Prostate gland (tissue), 2 donors: ENCODE results near the gene FGF3. TPM values are rescaled to one million over a fixed set of nuclear protein-coding genes. Genes with fewer than 3 reads are reported as not detected.

ENCODE experiments used
- DNase-seq: peaks from one replicate; pipeline ENCODE4 v3.0.0-alpha.2; 2019; ENCODE audit warnings: low spot score
- H3K27ac ChIP-seq, 2 donors: fragments of 200-600 bp; sonication (generic); 2 replicates each; pipeline ENCODE4 v1.5.1; 2017 to 2019
- H3K27me3 ChIP-seq: fragments of 200-600 bp; sonication (generic); replicated peaks from 2 replicates; pipeline ENCODE4 v1.5.1; 2019; ENCODE audit not compliant: insufficient read depth
- H3K36me3 ChIP-seq, 2 donors: fragments of 200-600 bp; sonication (generic); 1 replicate in 1 of 2; 2 replicates in 1 of 2; pipeline versions ENCODE4 v1.5.1 to v1.8.1; 2017 to 2019
- H3K4me1 ChIP-seq: fragments of 200-600 bp; sonication (generic); replicated peaks from 2 replicates; pipeline ENCODE4 v1.5.1; 2019
- H3K4me3 ChIP-seq, 2 donors: fragments of 200-600 bp; sonication (generic); 2 replicates each; pipeline ENCODE4 v1.5.1; 2017 to 2019
- H3K9me3 ChIP-seq: fragments of 200-600 bp; sonication (generic); 2 replicates; pipeline ENCODE4 v1.5.1; 2017
- POLR2A ChIP-seq: fragments of 450-650 bp; IDR thresholded peaks from one replicate; pipeline ENCODE4 v1.6.1; 2016; ENCODE audit warnings: antibody characterized with exemption, mild to moderate bottlenecking
- POLR2AphosphoS5 ChIP-seq: sonication (generic); formaldehyde crosslinking; IDR thresholded peaks from one replicate; pipeline ENCODE4 v1.6.1; 2017; ENCODE audit warnings: antibody characterized with exemption
- WGBS: methylation state at CpG from one replicate; pipeline ENCODE4 v1.1.5; 2018; 5-methylcytosine and 5-hydroxymethylcytosine counted together
- intact Hi-C: fragments of 100-400 bp; cut with DNase I; formaldehyde crosslinking; loops from one replicate; pipeline ENCODE4 v1.14.2; 2022
- total RNA-seq, 2 donors: library from RNA; depleted of rRNA; stranded (reverse); fragments of >200 nt; gene quantifications; one replicate each; pipeline ENCODE4 v1.1.0, GENCODE V29; 2016
- TF ChIP-seq, protein P1 (sequence below), 4 experiments: fragments of 200-600 bp in 2 of 4; fragments of 450-650 bp in 2 of 4; sonication (generic) in 2 of 4; IDR thresholded peaks; 1 replicate in 3 of 4; 2 replicates in 1 of 4; pipeline ENCODE4 v1.5.1; 2016 to 2019; ENCODE audit warnings: antibody characterized with exemption in 4 of 4, mild to moderate bottlenecking in 2 of 4, moderate library complexity in 2 of 4

The FGF3 gene
- total RNA-seq, 2 donors from 2014 or later, result not detected

DNA sequence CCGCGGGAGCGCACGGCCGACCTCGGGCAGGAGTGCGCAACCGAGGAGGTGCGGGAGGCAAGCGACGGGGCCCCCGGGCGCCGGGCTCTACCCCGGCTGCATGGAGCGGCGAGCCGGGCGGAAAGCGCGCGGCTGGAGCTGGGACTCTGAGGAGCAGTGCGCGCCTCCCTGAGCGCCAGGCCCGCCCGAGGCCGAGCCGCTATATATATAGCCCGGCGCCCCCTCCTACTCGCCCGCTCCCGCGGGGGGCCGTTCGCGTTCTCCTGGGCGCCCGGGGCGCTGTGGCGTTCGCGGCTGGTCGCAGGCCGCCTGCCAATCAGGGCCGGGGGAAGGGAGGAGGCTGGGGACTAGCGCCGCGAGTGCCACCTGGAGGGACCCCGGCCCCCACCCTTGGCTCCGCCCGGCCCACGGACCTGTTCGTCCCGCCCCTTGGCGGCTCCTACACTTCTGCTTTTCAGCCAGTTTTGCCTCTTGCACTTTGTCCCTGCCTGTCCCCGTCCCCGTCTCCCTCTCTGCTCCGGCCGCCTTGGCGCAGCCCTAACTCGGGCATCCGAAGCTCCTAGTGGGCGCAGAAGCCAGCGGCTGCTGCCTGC lies 44.0 kb downstream of the FGF3 start, which contains the start of gene FGF4:
FGF4 (minus strand) TSS at position 179 of the 593 bp plus-strand sequence. CDS start 257 bp downstream, outside the sequence.
- TF ChIP-seq POLR2A, result no peak
- Histone ChIP-seq H3K27me3 (peaks cover 28% of the 10 kb centered on the region), H3K27ac (no peak within 1 kb of the TSS), H3K4me1 (no peaks in the 10 kb centered on the region), H3K9me3 (no peaks in the 10 kb centered on the region), H3K4me3 (no peak within 1 kb of the TSS), H3K36me3 (no peaks in the 10 kb centered on the region)
- intact Hi-C loops, result no loop called here
- 3% methylated on average over 44 of the region's 66 CpGs for WGBS
- no peak for DNase-seq

DNA sequence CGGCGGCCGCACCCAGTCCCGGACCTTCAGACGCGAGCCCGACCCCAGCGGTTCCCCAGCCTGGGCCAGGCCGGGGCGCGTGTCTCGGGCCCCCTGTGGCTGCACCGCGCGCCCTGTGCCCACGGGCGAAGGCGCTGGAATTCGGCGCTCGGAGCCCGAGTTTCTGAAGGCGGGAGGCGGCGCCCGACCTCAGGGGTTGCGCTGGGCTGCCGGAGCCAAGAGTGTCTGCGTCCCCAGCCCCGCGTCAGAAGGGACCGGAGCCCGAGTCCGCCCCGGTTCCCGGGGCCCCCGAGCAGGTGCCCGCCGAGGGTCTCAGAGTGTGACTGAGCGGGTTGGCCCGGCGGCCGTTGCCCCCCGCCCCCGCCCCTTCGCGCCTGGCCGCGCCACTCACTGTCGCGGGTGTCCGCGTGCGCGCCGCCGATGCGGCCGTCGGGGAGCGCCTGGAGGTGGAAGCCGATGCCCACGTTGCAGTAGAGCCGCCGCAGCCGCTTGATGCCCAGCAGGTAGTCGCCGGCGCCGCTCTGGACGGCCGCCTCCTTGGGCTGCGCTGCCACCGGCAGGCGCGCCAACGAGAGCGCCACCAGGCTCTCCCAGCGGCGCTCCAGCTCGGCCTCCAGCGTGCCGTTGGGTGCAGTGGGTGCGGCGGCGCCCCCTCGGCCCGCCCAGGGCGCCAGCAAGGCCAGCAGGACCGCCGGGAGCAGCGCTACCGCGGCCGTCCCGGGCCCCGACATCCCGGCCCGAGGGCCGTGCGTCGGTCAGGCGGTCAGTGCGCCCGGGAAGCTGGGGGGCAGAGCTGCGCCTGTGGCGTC lies 44.7 kb downstream of the FGF3 start:
- Histone ChIP-seq H3K4me1 (no peaks in the 10 kb centered on the region), H3K27me3 (peaks cover 28% of the 10 kb centered on the region), H3K9me3 (no peaks in the 10 kb centered on the region), H3K4me3 (no peak overlapping the region), H3K27ac (no peak overlapping the region), H3K36me3 (no peaks in the 10 kb centered on the region)
- intact Hi-C loops, result no loop called here
- no peak for DNase-seq
- TF ChIP-seq POLR2A (no peak), POLR2AphosphoS5 (no peak)
- TF ChIP-seq, protein P1, sequence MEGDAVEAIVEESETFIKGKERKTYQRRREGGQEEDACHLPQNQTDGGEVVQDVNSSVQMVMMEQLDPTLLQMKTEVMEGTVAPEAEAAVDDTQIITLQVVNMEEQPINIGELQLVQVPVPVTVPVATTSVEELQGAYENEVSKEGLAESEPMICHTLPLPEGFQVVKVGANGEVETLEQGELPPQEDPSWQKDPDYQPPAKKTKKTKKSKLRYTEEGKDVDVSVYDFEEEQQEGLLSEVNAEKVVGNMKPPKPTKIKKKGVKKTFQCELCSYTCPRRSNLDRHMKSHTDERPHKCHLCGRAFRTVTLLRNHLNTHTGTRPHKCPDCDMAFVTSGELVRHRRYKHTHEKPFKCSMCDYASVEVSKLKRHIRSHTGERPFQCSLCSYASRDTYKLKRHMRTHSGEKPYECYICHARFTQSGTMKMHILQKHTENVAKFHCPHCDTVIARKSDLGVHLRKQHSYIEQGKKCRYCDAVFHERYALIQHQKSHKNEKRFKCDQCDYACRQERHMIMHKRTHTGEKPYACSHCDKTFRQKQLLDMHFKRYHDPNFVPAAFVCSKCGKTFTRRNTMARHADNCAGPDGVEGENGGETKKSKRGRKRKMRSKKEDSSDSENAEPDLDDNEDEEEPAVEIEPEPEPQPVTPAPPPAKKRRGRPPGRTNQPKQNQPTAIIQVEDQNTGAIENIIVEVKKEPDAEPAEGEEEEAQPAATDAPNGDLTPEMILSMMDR (IDR thresholded peaks at IDR 0.05), result no peak
- 2% methylated on average over 71 of the region's 107 CpGs for WGBS

DNA sequence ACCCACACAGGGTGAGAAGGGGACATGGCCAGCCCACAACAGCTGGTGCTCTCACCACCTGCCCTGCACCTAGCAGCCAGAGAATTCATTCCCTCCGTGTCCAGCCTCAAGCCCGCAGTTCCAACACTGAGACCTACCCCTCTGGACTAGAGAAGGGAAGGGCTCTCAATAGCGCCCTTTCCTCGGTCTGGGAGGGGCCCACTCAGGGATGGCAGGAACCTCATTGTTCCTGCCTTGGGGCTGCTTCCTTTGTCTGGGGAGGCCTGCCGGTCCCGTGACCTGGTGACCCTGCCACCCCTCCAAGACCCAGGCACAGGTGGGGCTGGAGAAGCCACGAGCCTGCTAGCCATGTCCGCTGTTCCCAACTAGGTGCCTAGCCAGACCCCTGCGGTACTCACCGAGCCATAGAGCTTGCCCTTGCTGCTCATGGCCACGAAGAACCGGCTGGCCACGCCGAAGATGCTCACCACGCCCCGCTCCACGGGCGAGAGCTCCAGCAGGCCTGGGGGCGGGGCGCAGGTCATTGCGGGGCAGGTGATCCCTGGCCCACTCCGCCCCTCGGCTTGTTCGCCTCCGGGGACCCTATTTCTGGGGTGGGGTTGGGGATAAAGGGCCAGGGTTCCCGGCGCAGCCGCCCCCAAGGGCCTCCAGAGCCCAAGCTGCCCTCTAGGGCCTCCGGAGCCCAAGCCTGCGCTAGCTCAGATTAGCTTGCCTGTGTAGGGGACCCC lies 45.4 kb downstream of the FGF3 start:
- H3K27me3 ChIP-seq, result peaks cover 28% of the 10 kb centered on the region
- TF ChIP-seq POLR2A (no peak), POLR2AphosphoS5 (no peak)
- TF ChIP-seq, protein P1 (IDR thresholded peaks at IDR 0.05), result no peak

DNA sequence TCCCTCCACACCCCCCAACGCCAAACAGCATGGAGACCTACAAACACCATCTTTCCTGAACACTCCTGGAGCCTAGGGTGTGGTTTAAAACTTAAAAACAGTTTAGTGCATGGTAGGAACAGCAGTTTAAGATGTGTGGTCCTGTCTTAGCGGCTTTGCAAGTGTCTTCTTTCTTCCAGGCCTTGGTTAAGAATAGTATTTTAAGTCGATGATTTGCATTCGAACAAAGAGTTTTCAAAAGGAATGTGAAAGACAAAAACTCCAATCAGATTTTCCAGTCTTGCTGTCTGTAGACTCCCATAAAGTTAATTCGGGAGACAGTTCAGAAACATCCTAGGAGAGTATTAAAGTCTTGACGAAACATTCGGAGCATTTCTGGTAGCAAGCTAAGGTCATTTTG lies 47.8 kb downstream of the FGF3 start:
- Histone ChIP-seq H3K9me3 (no peaks in the 10 kb centered on the region), H3K4me1 (no peaks in the 10 kb centered on the region), H3K4me3 (no peak overlapping the region), H3K27ac (no peak overlapping the region), H3K36me3 (no peaks in the 10 kb centered on the region), H3K27me3 (peaks cover 28% of the 10 kb centered on the region)
- intact Hi-C loops, result no loop called here
- 50% methylated on average over 7 of the region's 7 CpGs for WGBS
- no peak for TF ChIP-seq POLR2AphosphoS5
- TF ChIP-seq, protein P1 (IDR thresholded peaks at IDR 0.05), result no peak
- TF ChIP-seq POLR2A, result no peak
- DNase-seq, result no peak

More for the DNA sequence above, 45.4 kb downstream of the FGF3 start:
- WGBS, result 13% methylated on average over 30 of the region's 30 CpGs
- H3K4me1 ChIP-seq, result no peaks in the 10 kb centered on the region
- intact Hi-C loops, result no loop called here
- H3K9me3 ChIP-seq, result no peaks in the 10 kb centered on the region
- H3K4me3 ChIP-seq, result no peak overlapping the region
- no peak for DNase-seq
- H3K27ac ChIP-seq, result no peak overlapping the region
- H3K36me3 ChIP-seq, result no peaks in the 10 kb centered on the region

DNA sequence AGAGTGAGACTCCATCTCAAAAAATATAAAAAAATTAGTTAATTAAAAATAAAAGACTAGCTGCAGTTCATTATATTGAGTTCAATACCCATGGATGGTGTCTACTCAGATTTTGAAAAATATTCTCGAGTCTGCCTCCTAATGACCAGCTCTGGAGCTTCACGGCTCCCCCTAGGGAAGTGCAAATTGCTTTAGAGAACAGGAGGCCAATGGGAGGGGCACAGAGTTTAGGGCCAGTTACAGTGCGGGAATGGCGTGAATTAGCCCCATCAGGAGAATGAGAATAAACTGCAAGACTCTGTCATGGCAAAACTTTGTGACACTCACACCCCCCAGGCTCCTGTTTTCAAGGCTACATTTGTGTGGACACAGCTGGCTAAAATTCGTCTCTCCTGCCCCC lies 48.7 kb downstream of the FGF3 start:
- intact Hi-C loops, result no loop called here
- 33% methylated on average over 5 of the region's 5 CpGs for WGBS
- TF ChIP-seq, protein P1 (IDR thresholded peaks at IDR 0.05), result no peak
- TF ChIP-seq POLR2AphosphoS5, result no peak
- TF ChIP-seq POLR2A, result no peak

More for the DNA sequence above, 48.7 kb downstream of the FGF3 start:
- H3K4me1 ChIP-seq, result no peaks in the 10 kb centered on the region
- no peak overlapping the region for H3K27ac ChIP-seq
- H3K27me3 ChIP-seq, result peaks cover 20% of the 10 kb centered on the region
- H3K9me3 ChIP-seq, result no peaks in the 10 kb centered on the region
- DNase-seq, result no peak
- no peak overlapping the region for H3K4me3 ChIP-seq
- H3K36me3 ChIP-seq, result no peaks in the 10 kb centered on the region
